Liver (tissue), 3 donors: ENCODE measurements around the gene TRPM2.

Experiments used
- CTCF ChIP-seq: fragments of 150-350 bp; IDR thresholded peaks from 2 replicates; pipeline ENCODE4 v1.5.1; 2017; ENCODE audit warnings: improper control_type of control experiment, low read depth, low read length; ENCODE audit not compliant: missing input control
- RAD21 ChIP-seq, 2 donors: IDR thresholded peaks; 2 replicates each; pipeline ENCODE4 v1.6.1; 2016; ENCODE audit warnings: antibody characterized with exemption in 2 of 2, mild to moderate bottlenecking in 2 of 2
- REST ChIP-seq: IDR thresholded peaks from 2 replicates; pipeline ENCODE4 v1.6.1; 2016; ENCODE audit warnings: antibody characterized with exemption, mild to moderate bottlenecking
- donor health status: healthy.
- donor health status: healthy.

GRCh38 chr21:44397431-44398031 lies 44.1 kb downstream of the TRPM2 start:
- TF ChIP-seq CTCF (no peak), REST (no peak), RAD21 (IDR thresholded peaks at IDR 0.05) (no peak)
